ENCODE data around the gene ZNF462.
"Not testable (repeated sequence)": the region's sequence is repeated elsewhere in the genome, so short reads cannot be mapped to it uniquely, and the experiment has no call there.

Gene ZNF462, protein sequence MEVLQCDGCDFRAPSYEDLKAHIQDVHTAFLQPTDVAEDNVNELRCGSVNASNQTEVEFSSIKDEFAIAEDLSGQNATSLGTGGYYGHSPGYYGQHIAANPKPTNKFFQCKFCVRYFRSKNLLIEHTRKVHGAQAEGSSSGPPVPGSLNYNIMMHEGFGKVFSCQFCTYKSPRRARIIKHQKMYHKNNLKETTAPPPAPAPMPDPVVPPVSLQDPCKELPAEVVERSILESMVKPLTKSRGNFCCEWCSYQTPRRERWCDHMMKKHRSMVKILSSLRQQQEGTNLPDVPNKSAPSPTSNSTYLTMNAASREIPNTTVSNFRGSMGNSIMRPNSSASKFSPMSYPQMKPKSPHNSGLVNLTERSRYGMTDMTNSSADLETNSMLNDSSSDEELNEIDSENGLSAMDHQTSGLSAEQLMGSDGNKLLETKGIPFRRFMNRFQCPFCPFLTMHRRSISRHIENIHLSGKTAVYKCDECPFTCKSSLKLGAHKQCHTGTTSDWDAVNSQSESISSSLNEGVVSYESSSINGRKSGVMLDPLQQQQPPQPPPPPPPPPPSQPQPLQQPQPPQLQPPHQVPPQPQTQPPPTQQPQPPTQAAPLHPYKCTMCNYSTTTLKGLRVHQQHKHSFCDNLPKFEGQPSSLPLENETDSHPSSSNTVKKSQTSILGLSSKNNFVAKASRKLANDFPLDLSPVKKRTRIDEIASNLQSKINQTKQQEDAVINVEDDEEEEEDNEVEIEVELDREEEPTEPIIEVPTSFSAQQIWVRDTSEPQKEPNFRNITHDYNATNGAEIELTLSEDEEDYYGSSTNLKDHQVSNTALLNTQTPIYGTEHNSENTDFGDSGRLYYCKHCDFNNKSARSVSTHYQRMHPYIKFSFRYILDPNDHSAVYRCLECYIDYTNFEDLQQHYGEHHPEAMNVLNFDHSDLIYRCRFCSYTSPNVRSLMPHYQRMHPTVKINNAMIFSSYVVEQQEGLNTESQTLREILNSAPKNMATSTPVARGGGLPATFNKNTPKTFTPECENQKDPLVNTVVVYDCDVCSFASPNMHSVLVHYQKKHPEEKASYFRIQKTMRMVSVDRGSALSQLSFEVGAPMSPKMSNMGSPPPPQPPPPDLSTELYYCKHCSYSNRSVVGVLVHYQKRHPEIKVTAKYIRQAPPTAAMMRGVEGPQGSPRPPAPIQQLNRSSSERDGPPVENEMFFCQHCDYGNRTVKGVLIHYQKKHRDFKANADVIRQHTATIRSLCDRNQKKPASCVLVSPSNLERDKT (N-terminal part only)

DNA sequence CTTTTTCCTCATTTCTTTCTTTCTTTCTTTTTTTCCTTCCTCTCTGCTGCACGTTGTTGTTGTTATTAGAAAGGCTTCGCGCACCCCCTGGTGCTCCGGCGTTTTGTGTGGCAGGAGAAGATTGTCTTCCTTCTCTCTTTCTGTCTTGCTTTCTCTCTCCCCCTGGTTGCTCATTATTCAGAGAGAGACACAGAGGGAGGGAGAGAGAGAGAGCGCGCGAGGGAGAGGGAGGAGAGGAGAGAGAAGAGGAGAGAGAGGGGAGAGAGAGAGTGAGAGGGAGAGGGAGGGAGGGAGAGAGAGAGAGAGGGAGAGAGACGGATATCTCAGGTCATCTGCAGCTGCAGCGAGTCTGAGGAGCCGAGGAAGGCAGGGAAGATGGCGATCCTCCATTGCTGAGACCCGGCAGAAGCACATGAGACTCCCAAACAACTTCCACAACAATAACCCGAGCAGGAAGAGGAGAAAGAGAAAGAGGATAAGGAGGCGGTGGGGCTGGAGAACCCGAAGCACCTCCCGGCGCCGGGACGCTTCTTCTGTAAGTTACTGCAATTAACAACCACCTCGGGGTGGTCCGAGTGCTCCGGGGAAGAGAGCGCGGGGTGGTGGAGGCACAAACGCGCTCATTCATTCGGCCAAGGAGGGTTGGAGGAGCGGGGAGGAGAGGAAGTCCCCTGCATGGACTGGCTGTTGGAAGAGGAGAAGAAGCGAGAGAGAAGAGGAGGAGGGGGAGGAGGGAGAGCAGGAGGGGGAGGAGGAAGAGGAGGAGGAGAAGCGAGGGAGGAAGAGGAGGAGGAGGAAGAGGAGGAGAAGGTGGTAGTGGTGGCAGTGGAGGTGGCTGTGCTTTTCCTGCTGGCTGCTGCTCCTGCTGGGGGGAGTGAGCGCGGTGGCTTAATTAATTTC is at the start of gene ZNF462:
ZNF462 (plus strand) TSS at position 346 of the 900 bp plus-strand sequence. CDS start 60,218 bp downstream, outside the sequence.
- DNase-seq: no peak

- no peak for DNase-seq
Observed at GRCh38 chr9:106816524-106816923, 46.4 kb upstream of the ZNF462 start.

DNA sequence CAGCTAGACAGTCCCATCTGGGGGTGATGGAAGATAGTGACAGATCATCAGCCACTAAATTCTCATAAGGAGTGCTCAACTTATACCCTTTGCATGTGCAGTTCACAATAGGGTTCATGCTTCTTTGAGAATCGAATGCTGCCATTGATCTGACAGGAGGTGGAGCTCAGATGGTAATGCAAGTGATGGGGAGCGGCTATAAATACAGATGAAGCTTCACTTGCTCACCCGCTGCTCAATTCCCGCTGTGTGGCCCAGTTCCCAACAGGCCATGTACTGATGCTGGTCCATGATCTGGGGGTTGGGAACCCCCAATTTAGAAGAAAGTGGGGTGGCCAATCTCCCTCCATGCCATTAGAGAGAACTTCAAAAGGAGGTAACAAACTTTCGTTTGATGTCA is 44.9 kb upstream of the ZNF462 start:
- no peak for DNase-seq

DNA sequence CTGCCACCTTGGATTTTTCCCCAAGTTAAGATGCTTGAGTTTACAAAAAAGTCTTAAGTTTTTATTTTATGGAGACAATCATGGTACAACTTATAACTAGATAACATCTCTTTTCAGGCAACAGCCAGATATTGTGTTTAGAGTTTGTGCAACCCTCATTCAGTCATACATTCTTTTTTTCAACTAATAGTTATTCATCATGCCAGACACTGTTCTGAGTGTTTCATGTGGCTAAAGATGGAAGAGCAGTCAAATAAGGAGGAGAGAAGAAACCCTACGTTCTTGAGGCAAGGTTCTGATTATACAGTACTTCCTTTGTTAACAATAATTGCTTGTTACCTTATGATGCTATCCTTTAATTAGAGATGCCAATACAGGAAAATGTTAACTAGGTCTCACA is 42.1 kb upstream of the ZNF462 start:
- DNase-seq: no peak

- no peak for DNase-seq
Observed at GRCh38 chr9:106828070-106828469, 34.9 kb upstream of the ZNF462 start.

DNA sequence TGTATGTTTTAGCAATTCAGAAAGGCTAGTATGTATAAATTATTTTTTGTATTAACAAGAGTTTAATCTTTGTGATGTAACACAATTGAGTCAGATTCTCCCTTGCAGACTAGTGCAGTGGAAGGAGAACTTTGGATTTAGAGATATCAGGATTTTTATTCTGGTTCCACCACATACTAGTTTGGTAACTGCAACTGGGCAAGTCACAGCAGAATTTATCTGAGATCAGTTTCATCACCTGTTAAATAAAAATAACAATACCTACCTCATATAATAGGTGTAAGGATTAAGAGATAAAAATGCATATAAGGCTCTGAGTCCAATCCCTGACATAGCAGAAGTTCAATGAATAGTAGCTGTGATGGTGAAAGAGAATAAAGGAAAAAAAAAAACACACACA is 34.0 kb upstream of the ZNF462 start:
- no peak for DNase-seq

GRCh38 chr9:106829666-106830408 is 33.1 kb upstream of the ZNF462 start:
- DNase-seq: no peak

DNA sequence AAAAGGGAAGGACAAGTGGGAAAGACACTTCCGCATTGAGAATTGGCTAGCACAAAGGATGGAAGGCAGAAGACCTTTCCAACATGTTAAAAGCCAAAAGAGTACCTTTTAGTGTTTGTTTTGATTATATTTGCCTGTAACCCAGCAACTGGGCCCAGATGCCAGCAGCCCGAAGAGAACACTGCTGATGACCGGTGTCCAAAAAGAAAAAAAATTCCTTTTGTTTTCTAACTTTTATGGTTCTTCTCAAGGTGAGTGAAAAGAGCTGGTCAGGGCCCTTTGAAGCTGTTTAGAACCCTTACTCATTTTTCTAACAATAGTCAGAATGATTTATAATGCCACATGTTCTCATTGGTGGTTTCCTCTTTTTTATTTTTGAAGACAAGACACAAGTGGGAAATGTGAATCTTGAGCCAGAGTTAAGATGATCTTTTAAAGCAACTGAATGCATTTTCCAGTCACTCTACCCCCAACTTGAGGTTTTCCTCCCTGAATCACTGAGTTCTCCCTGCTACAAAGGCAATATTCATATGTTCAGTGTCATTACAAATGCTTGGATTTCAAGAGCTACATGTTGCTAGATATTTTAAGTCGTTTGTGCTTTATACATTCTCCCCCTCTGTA is 32.3 kb upstream of the ZNF462 start:
- no peak for DNase-seq

- DNase-seq: no peak
Observed at GRCh38 chr9:106834888-106835287, 28.1 kb upstream of the ZNF462 start.

DNA sequence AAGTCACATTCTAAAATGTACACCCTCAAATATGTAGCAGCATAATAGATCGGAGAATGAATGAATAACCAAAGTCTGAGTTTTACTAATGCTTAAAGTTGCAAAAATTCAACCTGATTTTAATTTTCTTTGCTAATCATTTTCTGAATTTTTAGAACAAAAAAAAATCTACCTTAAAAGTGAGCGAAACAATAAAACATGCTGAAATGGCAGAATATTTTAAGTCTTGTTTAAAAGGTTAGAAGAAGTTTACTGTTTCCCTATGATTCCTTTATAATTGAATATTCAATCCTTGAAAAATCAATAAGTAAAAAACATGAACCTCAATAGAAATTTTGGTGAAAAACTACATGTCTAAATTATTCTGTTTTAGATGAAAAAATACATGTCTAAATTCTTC is 27.1 kb upstream of the ZNF462 start:
- no peak for DNase-seq

DNA sequence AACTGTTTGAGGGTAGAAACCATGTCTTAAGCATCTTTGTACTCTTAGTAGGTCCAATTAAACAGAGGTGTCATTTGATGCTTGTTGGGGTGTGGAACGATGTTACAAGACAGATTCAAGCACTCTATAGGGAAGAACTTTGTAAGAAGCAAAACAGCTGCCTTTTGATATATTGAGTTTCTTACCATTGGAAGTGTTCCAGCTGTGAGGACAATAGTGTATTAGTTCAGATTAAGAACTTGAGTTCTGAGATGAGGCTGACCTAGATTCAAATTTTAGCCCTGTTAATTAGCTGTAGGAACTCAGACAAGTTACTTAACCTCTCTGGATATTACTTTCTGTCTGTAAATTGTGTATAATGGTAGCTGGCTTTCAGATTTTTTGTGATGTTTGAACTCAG is 19.6 kb upstream of the ZNF462 start:
- DNase-seq: no peak

DNA sequence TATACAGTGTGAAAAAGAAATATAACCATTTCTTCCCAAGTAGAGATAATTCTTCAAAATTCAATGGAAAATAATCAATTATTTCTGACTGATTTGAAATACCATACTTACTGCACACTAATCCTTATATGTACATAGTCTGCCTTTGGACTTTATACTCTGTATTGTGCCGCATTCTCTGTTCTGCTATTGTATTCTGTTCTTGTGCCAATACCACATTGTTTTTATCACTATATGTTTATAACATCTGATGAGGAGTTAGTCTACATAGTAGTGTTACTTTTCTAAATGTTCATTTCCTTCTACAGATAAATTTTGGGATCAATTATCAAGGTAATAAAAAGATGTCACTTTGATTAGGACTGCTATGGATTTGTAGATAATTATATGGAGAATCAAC is 16.7 kb upstream of the ZNF462 start:
- no peak for DNase-seq

- no peak for DNase-seq
Observed at GRCh38 chr9:106846857-106847256, 16.1 kb upstream of the ZNF462 start.

- DNase-seq: not testable (repeated sequence)
Observed at GRCh38 chr9:106851640-106852039, 11.3 kb upstream of the ZNF462 start.

DNA sequence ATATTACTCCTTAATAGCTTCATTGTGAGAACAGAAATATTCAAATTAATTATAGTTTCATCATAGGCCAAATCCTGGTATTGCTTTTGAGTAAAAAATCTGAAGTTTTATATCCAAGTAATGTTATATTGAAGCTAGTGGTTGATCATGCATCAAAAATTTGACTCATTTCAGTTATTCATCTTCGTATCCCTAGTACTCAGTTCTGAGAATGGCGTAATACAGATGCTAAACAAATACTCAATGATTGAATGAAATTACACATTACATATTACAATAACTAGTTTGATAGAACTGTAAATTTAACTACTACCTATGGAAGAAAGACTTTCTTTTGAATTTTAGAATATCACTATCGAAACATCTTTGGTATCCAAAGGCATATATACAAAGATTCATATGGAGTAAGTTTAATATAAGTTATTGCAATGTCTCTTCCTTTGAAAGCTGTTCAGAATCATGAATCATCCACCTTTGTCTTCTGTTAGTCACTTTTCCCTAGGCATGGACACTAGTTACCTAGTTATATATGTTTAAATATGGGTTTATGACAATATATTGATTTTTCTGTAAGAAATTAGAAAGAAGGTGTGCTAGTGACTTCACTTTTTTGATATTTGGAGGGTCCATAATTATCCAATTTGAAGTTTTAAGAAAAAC is 5.0 kb upstream of the ZNF462 start:
- no peak for DNase-seq

GRCh38 chr9:106859957-106860720 is 2.8 kb upstream of the ZNF462 start:
- no peak for DNase-seq

GRCh38 chr9:106860721-106861639 is 2.0 kb upstream of the ZNF462 start:
- no peak for DNase-seq

DNA sequence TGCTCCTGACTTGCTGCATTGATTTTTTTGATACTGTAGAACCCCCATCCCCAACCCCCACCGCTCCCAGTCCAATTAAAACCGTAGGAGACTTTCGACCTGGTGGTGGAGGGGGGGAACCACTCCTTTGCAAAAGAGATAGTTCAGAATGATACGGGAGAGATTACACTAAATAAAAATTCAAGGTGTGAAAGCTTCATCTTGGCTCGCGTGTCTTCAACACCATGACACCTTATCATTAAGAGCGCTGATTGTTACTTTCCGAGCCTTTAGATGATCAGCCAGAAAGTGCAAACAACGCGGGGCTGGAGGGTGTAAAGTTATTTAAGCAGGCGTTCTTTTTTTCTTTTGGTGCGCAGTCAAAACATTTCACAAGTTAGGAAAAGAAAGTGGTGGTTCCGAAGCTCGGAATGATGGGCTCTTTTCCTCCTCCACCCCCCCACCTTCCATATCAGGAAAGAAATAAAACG is 1.3 kb upstream of the ZNF462 start:
- DNase-seq: no peak
